GM21515 (cell line): ENCODE measurements around the gene MORN1.

Source experiments
- ATAC-seq: cut with Tn5 transposase; IDR thresholded peaks from one replicate; pipeline ENCODE4 v1.9.1; 2021; ENCODE audit not compliant: unreplicated experiment

Gene MORN1

DNA sequence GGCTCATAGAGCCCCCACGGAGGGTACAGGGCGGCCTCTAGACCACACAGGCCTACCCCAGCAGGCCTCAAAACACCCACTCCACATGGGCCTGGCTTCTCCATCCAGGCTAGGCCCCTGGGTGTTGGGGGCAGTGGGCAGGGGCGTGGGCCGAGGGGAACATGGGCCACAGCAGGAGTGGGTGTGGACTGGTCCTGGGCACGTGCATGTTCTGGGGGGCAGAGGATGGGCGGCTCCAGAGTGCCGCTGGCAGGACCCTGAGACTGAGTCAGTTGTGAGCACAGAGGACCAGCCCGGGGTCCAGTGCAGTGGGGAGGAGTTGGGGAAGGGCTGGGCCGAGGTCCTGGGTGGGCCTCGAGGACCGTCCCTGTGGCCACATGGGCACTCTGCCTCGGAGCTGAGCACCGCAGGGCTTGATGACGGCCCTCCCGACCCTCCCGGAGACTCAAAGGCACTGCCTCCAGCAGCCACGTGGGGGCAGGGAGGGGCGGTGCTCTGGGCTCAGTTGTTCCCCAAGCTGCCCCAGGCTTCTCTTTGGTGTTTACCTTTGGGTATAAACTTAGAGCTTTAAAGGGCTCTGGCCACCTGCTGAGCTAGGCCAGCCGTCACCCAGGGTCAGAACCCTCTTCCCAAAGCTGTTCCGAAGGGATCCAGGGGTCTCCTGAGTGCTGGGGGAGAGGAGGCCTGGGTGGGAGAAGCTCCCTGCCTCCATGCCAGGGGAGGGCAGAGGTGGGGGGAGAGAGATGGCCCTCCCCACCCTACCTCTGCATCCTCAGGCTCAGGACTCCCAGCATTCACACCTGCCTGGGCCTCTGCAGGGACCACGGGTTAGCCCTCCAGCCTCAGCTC lies 79.9 kb downstream of the MORN1 start:
- no peak for ATAC-seq

- no peak for ATAC-seq
Measured at GRCh38 chr1:2310332-2311183, 80.8 kb downstream of the MORN1 start.

DNA sequence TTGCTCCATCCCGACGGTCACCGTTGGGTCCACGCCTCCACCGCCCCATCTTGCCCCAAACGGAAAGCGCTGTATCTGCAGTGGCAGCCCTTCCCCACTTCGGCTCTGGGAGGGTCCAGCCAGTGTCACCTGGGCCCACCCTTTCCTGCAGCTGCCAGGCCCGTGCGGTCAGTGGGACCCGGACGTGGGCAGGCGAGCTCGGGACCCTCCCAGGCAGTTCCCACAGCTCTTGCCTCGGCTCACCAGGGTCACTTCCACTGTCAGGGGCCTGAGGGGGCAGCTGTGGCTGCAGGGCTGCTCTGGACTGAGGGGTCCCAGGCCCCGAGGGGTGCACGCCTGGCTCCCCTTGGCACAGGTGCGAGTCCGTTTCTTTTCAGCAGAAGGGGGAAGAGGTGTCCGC lies 82.5 kb downstream of the MORN1 start:
- no peak for ATAC-seq

- ATAC-seq, result no peak
Measured at GRCh38 chr1:2307972-2308371, 83.4 kb downstream of the MORN1 start.

DNA sequence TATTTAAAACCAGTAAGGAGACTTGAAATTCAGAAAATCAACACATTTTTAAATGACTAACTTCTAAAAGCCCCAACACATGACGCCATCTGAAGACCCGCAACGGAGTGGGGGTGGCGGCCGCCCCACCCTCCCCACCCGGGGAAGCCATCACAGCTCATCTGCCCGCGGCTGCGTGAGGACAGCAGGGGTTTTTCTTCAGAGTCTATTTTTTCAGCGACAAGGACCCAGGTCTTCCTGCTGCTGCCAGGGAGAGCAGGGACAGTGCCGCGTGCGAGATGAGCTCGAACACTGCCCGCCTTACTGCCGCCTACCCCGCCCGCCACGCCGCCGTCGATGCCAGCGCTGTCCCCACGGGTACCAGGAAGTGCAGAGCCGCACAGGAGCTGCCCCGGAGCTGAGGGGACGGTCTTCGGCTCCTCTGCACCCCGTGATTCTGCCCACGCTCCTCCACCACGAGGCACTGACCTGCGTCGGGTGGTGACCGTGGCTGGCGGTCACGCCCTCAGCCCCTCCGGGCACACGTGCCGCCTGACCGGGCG lies 84.2 kb downstream of the MORN1 start:
- no peak for ATAC-seq

- no peak for ATAC-seq
Measured at GRCh38 chr1:2306151-2306978, 85.0 kb downstream of the MORN1 start.

GRCh38 chr1:2304921-2305681 lies 86.3 kb downstream of the MORN1 start:
- ATAC-seq, result no peak

- ATAC-seq, result no peak
Measured at GRCh38 chr1:2304282-2304681, 87.1 kb downstream of the MORN1 start.

GRCh38 chr1:2303781-2304180 lies 87.6 kb downstream of the MORN1 start:
- no peak for ATAC-seq

DNA sequence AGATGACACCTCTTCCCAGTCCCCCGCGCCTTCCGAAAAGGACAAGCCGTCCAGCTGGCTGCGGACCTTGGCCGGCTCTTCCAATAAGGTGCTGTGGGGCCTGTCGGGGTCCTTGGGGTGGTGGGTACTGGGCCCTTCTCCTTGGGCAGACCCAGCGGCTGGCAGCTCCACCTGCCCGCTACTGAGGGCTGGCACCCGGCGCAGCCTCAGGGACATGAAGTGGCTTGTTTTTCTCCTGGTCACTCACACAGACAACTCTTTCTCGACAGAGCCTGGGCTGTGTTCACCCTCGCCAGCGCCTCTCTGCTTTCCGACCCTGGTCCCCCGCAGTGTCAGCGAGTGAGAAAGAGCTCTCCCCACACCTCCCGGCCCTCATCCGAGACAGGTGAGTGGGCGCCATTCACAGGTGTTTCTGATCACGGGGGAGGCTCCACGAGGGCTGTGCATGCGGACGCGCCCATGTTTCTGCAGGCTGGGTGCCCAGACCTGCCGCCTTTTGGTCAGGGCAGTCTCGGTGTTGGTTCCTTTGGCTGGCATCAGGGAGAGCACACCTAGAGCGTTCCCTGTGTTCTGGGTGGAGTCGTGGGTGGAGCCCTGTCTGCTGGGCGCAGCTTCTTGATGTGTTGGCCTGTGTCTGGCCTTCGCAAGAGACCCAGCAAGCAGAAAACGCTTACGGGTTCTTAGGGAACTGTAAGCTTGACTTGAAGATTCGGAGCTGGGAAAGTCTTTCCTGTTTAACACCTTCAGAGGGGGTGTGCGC lies 88.2 kb downstream of the MORN1 start:
- no peak for ATAC-seq

DNA sequence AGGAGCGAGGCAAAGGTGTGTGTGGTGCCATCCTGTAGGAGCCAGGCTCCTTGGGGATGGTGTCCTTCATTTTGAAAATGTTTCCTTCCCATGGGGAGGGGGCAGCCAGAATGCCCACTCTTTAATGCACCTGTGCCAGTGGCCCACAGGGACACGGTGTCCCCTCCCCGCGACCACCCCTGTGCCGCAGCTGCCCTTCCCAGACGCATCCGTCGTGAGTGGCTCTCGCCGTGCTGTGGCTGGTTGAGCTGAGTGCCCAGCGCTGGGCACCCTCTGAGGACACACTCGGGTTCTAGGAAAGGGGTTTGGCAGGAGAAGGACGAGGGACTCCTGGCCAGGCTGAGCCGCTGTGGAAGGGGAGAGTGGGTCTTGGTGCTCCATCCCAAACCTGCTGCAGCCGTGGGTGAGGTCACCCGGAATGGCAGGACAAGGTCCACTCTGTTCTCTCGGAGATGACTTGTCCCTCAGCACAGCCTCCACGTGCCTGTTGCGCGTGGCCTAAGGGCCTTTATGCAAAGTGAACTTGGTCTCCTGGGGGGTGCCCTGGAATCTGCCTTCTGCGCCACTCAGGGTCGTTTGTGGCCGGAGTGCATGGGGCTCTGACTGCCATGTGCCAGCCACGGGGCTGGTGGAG lies 88.9 kb downstream of the MORN1 start:
- ATAC-seq, result no peak

GRCh38 chr1:2301607-2302291 lies 89.6 kb downstream of the MORN1 start:
- ATAC-seq, result no peak

DNA sequence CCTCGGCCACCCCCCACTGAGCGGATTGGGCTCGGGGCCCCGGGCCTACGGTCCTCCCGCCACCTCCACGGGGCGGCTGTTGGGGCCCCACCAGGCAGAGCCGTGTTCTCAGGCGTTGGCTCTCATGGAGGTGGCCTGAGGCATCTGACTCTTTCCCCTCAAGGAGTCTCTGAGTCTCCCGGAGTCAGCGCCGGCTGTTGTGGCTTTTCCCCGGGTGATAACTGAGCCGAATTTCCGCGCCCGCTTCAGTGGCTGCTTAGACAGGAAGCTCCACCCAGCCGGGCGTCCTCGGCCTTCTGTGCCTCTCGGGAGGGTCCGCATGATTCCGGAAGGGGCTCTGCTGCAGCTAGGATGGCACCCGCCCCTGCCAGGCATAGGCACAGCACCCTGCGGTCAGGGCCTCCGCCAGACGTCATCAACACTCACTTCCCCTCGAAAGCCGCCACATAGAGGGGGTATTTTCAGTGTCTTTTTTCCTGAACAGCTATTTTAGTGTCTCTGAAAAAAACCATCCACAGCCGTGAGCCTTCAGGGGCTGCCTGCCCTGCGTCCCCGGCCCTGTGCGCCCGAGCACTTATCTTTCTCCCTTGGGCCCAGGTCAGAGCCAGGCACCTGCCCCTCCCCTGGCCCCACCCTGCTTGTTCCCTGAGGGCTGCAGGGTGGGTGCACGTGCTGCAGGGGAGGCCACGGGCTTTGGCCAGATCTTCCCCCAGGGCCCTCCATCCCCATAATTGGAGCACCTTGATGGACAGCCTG lies 90.3 kb downstream of the MORN1 start:
- peak; percentile 44 for ATAC-seq

- peak; percentile 75 for ATAC-seq
Measured at GRCh38 chr1:2300004-2300771, 91.2 kb downstream of the MORN1 start.

DNA sequence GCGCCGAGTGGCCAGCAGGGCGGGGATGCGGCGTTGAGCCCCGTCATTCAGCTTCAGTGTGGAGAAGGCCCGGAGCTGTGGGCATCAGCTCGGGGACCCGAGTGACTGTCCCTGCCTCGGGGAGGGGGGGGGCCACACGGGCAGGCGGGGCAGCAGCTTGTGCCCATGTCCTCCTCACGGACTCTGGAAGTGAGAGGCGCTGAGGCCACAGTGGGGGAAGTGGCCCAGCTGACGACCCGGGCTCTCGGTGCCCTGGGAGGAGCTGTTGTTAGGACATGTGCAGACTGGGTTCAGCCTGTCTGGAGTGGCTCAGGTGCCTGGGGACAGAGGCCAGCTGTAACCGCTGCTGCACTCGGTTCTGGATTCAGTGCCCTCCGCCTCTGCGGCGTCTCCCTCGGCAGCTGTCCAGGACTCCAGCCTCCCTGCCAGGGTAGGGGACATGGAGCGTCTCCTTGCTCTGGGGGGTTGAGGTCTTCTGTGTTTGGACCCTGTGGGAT lies 92.2 kb downstream of the MORN1 start:
- ATAC-seq, result no peak

GRCh38 chr1:2298685-2299084 lies 92.7 kb downstream of the MORN1 start:
- ATAC-seq, result no peak
